HepG2 (cell line): ENCODE data around the gene TRPT1. TPM values are rescaled to one million over a fixed set of nuclear protein-coding genes. Genes with fewer than 3 reads are reported as not detected.

Experiments
- ARNTL ChIP-seq: sonication (generic); formaldehyde crosslinking; IDR thresholded peaks from 2 replicates; pipeline ENCODE4 v1.4.0; 2020; ENCODE audit warnings: mild to moderate bottlenecking, missing genetic modification reagents
- ATM ChIP-seq: fragments of 450-650 bp; IDR thresholded peaks from 2 replicates; pipeline ENCODE4 v1.7.1; 2017; ENCODE audit warnings: mild to moderate bottlenecking, borderline replicate concordance
- CENPX ChIP-seq: sonication (generic); formaldehyde crosslinking; IDR thresholded peaks from 2 replicates; pipeline ENCODE4 v1.9.0; 2021; ENCODE audit warnings: mild to moderate bottlenecking, missing genetic modification reagents, moderate library complexity
- FOXK1 ChIP-seq: sonication (generic); formaldehyde crosslinking; IDR thresholded peaks from 2 replicates; pipeline ENCODE4 v1.4.0; 2020; ENCODE audit warnings: low read depth, missing genetic modification reagents, borderline replicate concordance
- HNRNPUL1 ChIP-seq: fragments of 200-400 bp; formaldehyde crosslinking; IDR thresholded peaks from 2 replicates; pipeline ENCODE4 v1.6.1; 2017; ENCODE audit warnings: low read depth, mild to moderate bottlenecking, low read length, moderate library complexity
- HOXA5 ChIP-seq: sonication (generic); formaldehyde crosslinking; IDR thresholded peaks from 2 replicates; pipeline ENCODE4 v1.4.0; 2020; ENCODE audit warnings: missing genetic modification reagents
- SMAD9 ChIP-seq: sonication (generic); formaldehyde crosslinking; IDR thresholded peaks from 2 replicates; pipeline ENCODE4 v1.5.1; 2020; ENCODE audit warnings: mild to moderate bottlenecking, missing genetic modification reagents
- TCF7L2 ChIP-seq: IDR thresholded peaks from 2 replicates; pipeline ENCODE4 v1.6.1; 2011; ENCODE audit warnings: mild to moderate bottlenecking, low read depth, low read length, moderate library complexity
- ZNF296 ChIP-seq: sonication (generic); formaldehyde crosslinking; conservative IDR thresholded peaks from 2 replicates; pipeline ENCODE4 v1.5.0; 2020; ENCODE audit warnings: mild to moderate bottlenecking, missing genetic modification reagents
- ZNF326 ChIP-seq: sonication (generic); formaldehyde crosslinking; IDR thresholded peaks from 2 replicates; pipeline ENCODE4 v1.4.0; 2020; ENCODE audit warnings: missing genetic modification reagents, borderline replicate concordance
- ZNF775 ChIP-seq: sonication (generic); formaldehyde crosslinking; IDR thresholded peaks from 2 replicates; pipeline ENCODE4 v1.4.0; 2020; ENCODE audit warnings: missing genetic modification reagents, mild to moderate bottlenecking, moderate library complexity, borderline replicate concordance
- polyA plus RNA-seq, 8 experiments: library from polyadenylated mRNA; depleted of rRNA in 3 of 8; stranded (reverse) in 7 of 8; unstranded in 1 of 8; fragments of >200 nt; fragmentation: Illumina TruSeq in 4 of 8; extraction: Trizol in 4 of 8; gene quantifications; 2 replicates each; pipeline versions ENCODE4 v1.2.1 to v1.2.3, GENCODE V29; 2011 to 2016; ENCODE audit warnings: low read depth in 4 of 8, missing spikeins in 1 of 8, mixed read lengths in 1 of 8; ENCODE audit not compliant: insufficient read depth in 1 of 8
- total RNA-seq, 5 experiments: library from RNA; depleted of rRNA; stranded (reverse); fragments of >200 nt; fragmentation: Illumina TruSeq; extraction: Trizol; gene quantifications; 2 replicates each; pipeline ENCODE4 v1.2.3, GENCODE V29; 2016; ENCODE audit warnings: low read depth in 1 of 5
- TF ChIP-seq, protein P1 (sequence below): sonication (generic); formaldehyde crosslinking; IDR thresholded peaks from 2 replicates; pipeline ENCODE4 v1.4.0; 2020; ENCODE audit warnings: missing genetic modification reagents
- TF ChIP-seq, protein P2 (sequence below): IDR thresholded peaks from 2 replicates; pipeline ENCODE4 v1.6.1; 2016; ENCODE audit warnings: low read depth, control low read depth
- TF ChIP-seq, protein P3 (sequence below): sonication (generic); formaldehyde crosslinking; IDR thresholded peaks from 2 replicates; pipeline ENCODE4 v1.5.0; 2020; ENCODE audit warnings: missing genetic modification reagents
- TF ChIP-seq, protein P4 (sequence below): IDR thresholded peaks from 2 replicates; pipeline ENCODE4 v1.6.1; 2016; ENCODE audit warnings: low read depth, missing genetic modification reagents, missing compliant biosample characterization

The TRPT1 gene
- total and polyA plus RNA-seq, 2 of the 13 experiments (the other 11 are each of a cell fraction or from before 2014, with no cell fraction given): 24.8 to 40.7 TPM

DNA sequence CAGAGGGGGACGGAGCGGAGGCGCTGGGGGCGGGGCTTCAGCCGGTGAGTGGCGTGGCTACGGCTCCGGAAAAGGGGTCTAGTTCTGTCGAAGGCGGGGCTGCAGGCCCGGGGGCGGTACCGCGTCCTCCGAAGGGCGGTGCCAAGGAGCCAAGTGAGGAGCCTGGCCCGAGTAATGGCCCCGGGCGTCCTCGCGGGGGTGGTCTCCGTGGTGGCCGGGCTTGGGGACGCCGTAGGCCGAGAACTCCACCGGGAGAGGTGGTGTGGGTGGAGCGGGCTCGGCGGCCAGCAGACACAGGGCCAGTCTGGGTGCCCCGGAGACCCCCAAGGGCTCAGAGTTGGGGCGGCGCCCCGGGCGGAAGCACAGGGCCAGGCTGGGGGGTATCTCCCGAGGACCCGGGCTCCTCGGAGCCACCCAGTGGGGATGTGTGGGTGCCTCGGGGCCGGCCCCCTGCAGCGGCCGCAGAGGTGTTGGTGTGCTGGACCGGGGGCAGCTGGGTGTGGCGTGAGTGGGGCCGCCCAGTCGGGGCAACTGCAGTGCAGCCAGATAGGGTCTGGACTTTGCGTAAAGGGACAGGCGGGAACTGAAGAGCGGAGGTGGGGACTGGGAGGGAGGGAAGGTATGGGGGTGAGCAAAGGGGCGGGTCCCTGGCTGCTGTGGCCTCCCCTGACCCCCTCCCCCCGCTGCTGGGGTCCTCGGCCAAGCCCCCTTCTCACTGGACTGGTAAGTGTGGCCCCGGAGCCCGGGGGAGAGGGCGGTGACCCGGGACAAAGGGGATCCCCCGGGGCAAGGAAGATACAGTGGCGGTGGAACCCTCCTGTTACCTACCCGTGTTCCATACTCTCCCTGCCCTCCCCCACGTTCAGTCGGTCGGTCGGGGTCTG lies 15.7 kb upstream of the TRPT1 start (continued):
- TF ChIP-seq, protein P1, sequence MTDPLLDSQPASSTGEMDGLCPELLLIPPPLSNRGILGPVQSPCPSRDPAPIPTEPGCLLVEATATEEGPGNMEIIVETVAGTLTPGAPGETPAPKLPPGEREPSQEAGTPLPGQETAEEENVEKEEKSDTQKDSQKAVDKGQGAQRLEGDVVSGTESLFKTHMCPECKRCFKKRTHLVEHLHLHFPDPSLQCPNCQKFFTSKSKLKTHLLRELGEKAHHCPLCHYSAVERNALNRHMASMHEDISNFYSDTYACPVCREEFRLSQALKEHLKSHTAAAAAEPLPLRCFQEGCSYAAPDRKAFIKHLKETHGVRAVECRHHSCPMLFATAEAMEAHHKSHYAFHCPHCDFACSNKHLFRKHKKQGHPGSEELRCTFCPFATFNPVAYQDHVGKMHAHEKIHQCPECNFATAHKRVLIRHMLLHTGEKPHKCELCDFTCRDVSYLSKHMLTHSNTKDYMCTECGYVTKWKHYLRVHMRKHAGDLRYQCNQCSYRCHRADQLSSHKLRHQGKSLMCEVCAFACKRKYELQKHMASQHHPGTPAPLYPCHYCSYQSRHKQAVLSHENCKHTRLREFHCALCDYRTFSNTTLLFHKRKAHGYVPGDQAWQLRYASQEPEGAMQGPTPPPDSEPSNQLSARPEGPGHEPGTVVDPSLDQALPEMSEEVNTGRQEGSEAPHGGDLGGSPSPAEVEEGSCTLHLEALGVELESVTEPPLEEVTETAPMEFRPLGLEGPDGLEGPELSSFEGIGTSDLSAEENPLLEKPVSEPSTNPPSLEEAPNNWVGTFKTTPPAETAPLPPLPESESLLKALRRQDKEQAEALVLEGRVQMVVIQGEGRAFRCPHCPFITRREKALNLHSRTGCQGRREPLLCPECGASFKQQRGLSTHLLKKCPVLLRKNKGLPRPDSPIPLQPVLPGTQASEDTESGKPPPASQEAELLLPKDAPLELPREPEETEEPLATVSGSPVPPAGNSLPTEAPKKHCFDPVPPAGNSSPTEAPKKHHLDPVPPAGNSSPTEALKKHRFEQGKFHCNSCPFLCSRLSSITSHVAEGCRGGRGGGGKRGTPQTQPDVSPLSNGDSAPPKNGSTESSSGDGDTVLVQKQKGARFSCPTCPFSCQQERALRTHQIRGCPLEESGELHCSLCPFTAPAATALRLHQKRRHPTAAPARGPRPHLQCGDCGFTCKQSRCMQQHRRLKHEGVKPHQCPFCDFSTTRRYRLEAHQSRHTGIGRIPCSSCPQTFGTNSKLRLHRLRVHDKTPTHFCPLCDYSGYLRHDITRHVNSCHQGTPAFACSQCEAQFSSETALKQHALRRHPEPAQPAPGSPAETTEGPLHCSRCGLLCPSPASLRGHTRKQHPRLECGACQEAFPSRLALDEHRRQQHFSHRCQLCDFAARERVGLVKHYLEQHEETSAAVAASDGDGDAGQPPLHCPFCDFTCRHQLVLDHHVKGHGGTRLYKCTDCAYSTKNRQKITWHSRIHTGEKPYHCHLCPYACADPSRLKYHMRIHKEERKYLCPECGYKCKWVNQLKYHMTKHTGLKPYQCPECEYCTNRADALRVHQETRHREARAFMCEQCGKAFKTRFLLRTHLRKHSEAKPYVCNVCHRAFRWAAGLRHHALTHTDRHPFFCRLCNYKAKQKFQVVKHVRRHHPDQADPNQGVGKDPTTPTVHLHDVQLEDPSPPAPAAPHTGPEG (CRISPR knock-in tag): no peak
- TF ChIP-seq ZNF296 (CRISPR knock-in tag) (no peak), ARNTL (no peak), ZNF775 (CRISPR knock-in tag) (no peak), CENPX (no peak), ATM (no peak), FOXK1 (CRISPR knock-in tag) (no peak), TCF7L2 (no peak), SMAD9 (no peak), ZNF326 (CRISPR knock-in tag) (no peak), HOXA5 (CRISPR knock-in tag) (no peak), HNRNPUL1 (no peak)
- TF ChIP-seq, protein P2, sequence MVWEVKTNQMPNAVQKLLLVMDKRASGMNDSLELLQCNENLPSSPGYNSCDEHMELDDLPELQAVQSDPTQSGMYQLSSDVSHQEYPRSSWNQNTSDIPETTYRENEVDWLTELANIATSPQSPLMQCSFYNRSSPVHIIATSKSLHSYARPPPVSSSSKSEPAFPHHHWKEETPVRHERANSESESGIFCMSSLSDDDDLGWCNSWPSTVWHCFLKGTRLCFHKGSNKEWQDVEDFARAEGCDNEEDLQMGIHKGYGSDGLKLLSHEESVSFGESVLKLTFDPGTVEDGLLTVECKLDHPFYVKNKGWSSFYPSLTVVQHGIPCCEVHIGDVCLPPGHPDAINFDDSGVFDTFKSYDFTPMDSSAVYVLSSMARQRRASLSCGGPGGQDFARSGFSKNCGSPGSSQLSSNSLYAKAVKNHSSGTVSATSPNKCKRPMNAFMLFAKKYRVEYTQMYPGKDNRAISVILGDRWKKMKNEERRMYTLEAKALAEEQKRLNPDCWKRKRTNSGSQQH (CRISPR knock-in tag): no peak; the same call in 1 of the 2 replicates
- TF ChIP-seq, protein P3, sequence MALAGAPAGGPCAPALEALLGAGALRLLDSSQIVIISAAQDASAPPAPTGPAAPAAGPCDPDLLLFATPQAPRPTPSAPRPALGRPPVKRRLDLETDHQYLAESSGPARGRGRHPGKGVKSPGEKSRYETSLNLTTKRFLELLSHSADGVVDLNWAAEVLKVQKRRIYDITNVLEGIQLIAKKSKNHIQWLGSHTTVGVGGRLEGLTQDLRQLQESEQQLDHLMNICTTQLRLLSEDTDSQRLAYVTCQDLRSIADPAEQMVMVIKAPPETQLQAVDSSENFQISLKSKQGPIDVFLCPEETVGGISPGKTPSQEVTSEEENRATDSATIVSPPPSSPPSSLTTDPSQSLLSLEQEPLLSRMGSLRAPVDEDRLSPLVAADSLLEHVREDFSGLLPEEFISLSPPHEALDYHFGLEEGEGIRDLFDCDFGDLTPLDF (CRISPR knock-in tag): no peak
- TF ChIP-seq, protein P4, sequence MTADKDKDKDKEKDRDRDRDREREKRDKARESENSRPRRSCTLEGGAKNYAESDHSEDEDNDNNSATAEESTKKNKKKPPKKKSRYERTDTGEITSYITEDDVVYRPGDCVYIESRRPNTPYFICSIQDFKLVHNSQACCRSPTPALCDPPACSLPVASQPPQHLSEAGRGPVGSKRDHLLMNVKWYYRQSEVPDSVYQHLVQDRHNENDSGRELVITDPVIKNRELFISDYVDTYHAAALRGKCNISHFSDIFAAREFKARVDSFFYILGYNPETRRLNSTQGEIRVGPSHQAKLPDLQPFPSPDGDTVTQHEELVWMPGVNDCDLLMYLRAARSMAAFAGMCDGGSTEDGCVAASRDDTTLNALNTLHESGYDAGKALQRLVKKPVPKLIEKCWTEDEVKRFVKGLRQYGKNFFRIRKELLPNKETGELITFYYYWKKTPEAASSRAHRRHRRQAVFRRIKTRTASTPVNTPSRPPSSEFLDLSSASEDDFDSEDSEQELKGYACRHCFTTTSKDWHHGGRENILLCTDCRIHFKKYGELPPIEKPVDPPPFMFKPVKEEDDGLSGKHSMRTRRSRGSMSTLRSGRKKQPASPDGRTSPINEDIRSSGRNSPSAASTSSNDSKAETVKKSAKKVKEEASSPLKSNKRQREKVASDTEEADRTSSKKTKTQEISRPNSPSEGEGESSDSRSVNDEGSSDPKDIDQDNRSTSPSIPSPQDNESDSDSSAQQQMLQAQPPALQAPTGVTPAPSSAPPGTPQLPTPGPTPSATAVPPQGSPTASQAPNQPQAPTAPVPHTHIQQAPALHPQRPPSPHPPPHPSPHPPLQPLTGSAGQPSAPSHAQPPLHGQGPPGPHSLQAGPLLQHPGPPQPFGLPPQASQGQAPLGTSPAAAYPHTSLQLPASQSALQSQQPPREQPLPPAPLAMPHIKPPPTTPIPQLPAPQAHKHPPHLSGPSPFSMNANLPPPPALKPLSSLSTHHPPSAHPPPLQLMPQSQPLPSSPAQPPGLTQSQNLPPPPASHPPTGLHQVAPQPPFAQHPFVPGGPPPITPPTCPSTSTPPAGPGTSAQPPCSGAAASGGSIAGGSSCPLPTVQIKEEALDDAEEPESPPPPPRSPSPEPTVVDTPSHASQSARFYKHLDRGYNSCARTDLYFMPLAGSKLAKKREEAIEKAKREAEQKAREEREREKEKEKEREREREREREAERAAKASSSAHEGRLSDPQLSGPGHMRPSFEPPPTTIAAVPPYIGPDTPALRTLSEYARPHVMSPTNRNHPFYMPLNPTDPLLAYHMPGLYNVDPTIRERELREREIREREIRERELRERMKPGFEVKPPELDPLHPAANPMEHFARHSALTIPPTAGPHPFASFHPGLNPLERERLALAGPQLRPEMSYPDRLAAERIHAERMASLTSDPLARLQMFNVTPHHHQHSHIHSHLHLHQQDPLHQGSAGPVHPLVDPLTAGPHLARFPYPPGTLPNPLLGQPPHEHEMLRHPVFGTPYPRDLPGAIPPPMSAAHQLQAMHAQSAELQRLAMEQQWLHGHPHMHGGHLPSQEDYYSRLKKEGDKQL: no peak
